Esophagus squamous epithelium (tissue), 5 donors: ENCODE data around the gene KANSL3. TPM values are rescaled to one million over a fixed set of nuclear protein-coding genes. Genes with fewer than 3 reads are reported as not detected.
A peak's percentile ranks its signal among the peaks of the same experiment; 100 is the strongest.

ENCODE experiments used
- DNase-seq: peaks from one replicate; lab custom pipeline; 2025; lab: John Stamatoyannopoulos, UW
- H3K27ac ChIP-seq, 4 donors: fragments of 200-600 bp; sonication (generic); one replicate each; pipeline ENCODE4 v1.5.1; 2016 to 2019; ENCODE audit warnings: mild to moderate bottlenecking in 1 of 4
- H3K27me3 ChIP-seq, 4 donors: fragments of 200-600 bp; sonication (generic); 1 replicate in 3 of 4; 2 replicates in 1 of 4; pipeline versions ENCODE4 v1.5.1 to v1.6.0; 2017 to 2021; ENCODE audit warnings: antibody characterized with exemption in 1 of 4
- H3K36me3 ChIP-seq, 3 donors: fragments of 200-600 bp; sonication (generic); one replicate each; pipeline ENCODE4 v1.5.1; 2016 to 2019
- H3K4me1 ChIP-seq, 3 donors: fragments of 200-600 bp; sonication (generic); one replicate each; pipeline ENCODE4 v1.5.1; 2017 to 2019
- H3K4me3 ChIP-seq, 4 donors: fragments of 200-600 bp; sonication (generic); 1 replicate in 3 of 4; 2 replicates in 1 of 4; pipeline ENCODE4 v1.5.1; 2016 to 2019; ENCODE audit warnings: mild to moderate bottlenecking in 2 of 4, moderate library complexity in 1 of 4
- H3K9me3 ChIP-seq, 3 donors: fragments of 200-600 bp; sonication (generic); one replicate each; pipeline ENCODE4 v1.5.1; 2016 to 2019
- CTCF ChIP-seq, 6 experiments: fragments of 450-650 bp in 4 of 6; fragments of 200-600 bp in 2 of 6; sonication (generic) in 2 of 6; IDR thresholded peaks; one replicate each; pipeline ENCODE4 v1.5.1; 2016 to 2019; ENCODE audit warnings: antibody characterized with exemption in 6 of 6, mild to moderate bottlenecking in 4 of 6, moderate library complexity in 4 of 6
- POLR2A ChIP-seq, 4 donors: fragments of 450-650 bp; IDR thresholded peaks; one replicate each; pipeline ENCODE4 v1.6.1; 2017; ENCODE audit warnings: antibody characterized with exemption in 4 of 4, mild to moderate bottlenecking in 4 of 4, moderate library complexity in 3 of 4
- WGBS, 2 donors: methylation state at CpG; one replicate each; pipeline ENCODE4 v1.1.5; 2018; 5-methylcytosine and 5-hydroxymethylcytosine counted together
- intact Hi-C: fragments of 100-400 bp; cut with DNase I; formaldehyde crosslinking; loops from one replicate; pipeline ENCODE4 v1.15.0; 2022
- total RNA-seq, 4 donors: library from RNA; depleted of rRNA; stranded (reverse); fragments of >200 nt; gene quantifications; one replicate each; pipeline ENCODE4 v1.1.0, GENCODE V29; 2016
- donor health status: DM: yes; HTN: yes; CAD: no.

The KANSL3 gene
- total RNA-seq, 4 donors from 2014 or later: 16.0 to 45.2 (median 18.1) TPM

DNA sequence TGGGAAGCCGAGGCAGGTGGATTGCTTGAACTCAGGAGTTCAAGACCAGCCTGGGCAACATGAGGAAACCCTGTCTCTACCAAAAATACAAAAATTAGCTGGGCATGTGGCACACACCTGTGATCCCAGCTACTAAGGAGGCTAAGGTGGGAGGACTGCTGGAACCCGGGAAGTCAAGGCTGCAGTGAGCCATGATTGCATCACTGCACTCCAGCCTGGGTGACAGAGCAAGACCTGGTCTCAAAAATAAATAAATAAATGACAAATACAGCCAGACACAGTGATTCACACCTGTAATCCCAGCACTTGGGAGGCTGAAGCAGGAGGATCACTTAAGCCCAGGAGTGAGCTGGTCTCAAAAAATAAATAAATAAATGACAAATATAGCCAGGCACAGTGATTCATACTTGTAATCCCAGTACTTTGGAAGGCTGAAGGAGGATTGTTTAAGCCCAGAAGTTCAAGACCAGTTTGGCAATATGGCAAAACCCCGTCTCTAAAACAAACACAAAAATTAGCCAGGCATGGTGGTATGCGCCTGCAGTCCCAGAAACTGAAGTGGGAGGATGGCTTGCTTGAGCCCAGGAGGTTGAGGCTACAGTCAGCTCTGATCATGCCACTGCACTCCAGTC, 6.2 kb downstream of the KANSL3 start:
- Histone ChIP-seq H3K9me3 (no peaks in the 10 kb centered on the region), H3K36me3 (peaks cover 4 to 82% (median 8%) of the 10 kb centered on the region in 3 donors), H3K4me1 (peaks cover 12 to 69% (median 21%) of the 10 kb centered on the region in 3 donors), H3K27ac (peak overlapping the region in 2 of 4 donors; percentile 30 to 45), H3K4me3 (no peak overlapping the region), H3K27me3 (no peaks in the 10 kb centered on the region)
- DNase-seq: no peak
- TF ChIP-seq CTCF (IDR thresholded peaks at IDR 0.05): no peak
- TF ChIP-seq POLR2A (IDR thresholded peaks at IDR 0.05): no peak
- intact Hi-C loops: loop anchor here (10.0 kb wide), 1 partner anchor 133 kb away; the partner anchor contains the start of gene CNNM4
- WGBS, 2 donors: 63 to 69% methylated on average over 3 to 4 of the region's 4 CpGs

DNA sequence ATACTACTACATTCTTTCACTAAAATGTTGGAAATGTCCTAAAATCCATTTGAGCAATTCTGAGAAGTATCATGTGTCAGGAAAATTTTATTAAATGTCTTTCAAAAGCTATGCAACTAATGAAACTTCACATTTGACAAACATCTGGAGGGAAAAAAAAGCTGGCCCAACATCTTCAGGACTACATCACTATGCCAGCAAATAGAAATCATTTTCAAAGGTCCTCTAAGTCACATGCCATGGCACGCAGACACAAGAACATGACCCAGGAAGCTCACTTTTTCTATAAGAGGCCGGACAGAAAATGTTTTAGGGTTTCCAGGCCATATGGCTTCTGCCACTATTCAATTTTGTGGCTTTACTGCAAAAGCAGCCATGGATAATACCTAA, 11.6 kb downstream of the KANSL3 start:
- no peaks in the 10 kb centered on the region for H3K9me3 ChIP-seq
- no peaks in the 10 kb centered on the region for H3K27me3 ChIP-seq
- WGBS, 2 donors: 30 to 36% methylated on average over 2 of the region's 2 CpGs
- intact Hi-C loops: no loop called here
- H3K27ac ChIP-seq: peak overlapping the region in 3 of 4 donors; percentile 27 to 76 (median 71)
- H3K4me1 ChIP-seq: peaks cover 10 to 44% (median 17%) of the 10 kb centered on the region in 3 donors
- no peak for DNase-seq
- H3K36me3 ChIP-seq: peaks cover 4 to 66% (median 8%) of the 10 kb centered on the region in 3 donors
- no peak for TF ChIP-seq CTCF (IDR thresholded peaks at IDR 0.05)
- no peak for TF ChIP-seq POLR2A (IDR thresholded peaks at IDR 0.05)
- H3K4me3 ChIP-seq: no peak overlapping the region

DNA sequence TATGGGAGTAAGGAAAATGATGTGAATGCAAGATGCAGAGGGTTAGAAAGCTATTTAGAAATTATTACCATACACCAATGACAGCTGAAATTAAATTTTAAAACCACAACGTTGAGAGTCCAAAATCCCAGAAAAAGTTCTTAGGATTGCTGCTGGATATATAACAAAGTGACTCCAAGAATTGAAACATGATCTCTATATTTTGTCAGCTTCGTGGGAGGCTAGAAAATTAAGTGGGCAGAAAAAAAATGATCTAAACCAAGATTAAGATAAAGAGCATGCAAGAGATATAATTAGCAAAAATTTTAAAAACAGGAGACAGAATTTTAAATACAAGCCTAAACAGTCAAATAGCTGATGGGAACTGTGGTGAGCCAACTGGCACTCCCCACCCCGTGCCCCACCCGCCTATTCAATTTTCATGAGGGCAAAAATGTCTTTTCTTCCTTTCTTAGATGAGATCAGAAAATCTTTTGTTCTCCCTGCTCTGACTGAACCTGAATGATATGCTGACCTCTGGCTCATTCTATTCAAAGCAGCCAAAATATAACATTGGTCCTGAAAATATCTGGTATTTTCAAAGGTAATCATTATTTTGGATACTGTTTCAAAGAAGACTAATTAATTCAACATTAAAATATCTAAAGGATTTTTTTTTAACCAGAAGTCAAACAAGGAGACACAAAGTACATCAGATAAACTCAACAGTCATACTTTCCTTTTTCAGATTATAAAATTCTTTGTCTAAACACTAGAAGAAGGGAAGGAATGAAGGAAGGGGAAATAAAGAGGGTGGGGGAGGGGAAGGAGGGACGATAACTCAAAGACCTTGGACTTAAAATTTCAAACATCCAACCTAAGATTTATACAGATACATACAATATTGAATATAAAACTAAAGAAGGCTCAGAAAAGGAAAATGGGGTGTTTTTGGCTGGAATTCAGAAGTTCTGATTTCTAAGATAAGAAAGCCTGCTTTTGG, 12.2 kb downstream of the KANSL3 start:
- intact Hi-C loops: no loop called here
- peaks cover 10 to 38% (median 17%) of the 10 kb centered on the region in 3 donors for H3K4me1 ChIP-seq
- no peak for DNase-seq

GRCh38 chr2:96623116-96623515, 15.0 kb downstream of the KANSL3 start:
- intact Hi-C loops: no loop called here
- H3K27ac ChIP-seq: no peak overlapping the region
- no peaks in the 10 kb centered on the region for H3K27me3 ChIP-seq
- no peak for TF ChIP-seq CTCF (IDR thresholded peaks at IDR 0.05)
- TF ChIP-seq POLR2A (IDR thresholded peaks at IDR 0.05): no peak
- no peak overlapping the region for H3K4me3 ChIP-seq
- no peaks in the 10 kb centered on the region for H3K9me3 ChIP-seq
- peaks cover 10 to 51% (median 17%) of the 10 kb centered on the region in 3 donors for H3K4me1 ChIP-seq
- peaks cover 2 to 65% (median 10%) of the 10 kb centered on the region in 3 donors for H3K36me3 ChIP-seq
- DNase-seq: no peak
- 84 to 93% methylated on average over 3 of the region's 3 CpGs for WGBS, 2 donors

More for the DNA sequence above, 12.2 kb downstream of the KANSL3 start:
- Histone ChIP-seq H3K27me3 (no peaks in the 10 kb centered on the region), H3K27ac (peak overlapping the region; percentile 27 to 76 (median 55)), H3K9me3 (no peaks in the 10 kb centered on the region), H3K36me3 (peaks cover 0 to 65% (median 8%) of the 10 kb centered on the region in 3 donors), H3K4me3 (no peak overlapping the region)
- TF ChIP-seq POLR2A (IDR thresholded peaks at IDR 0.05): no peak
- TF ChIP-seq CTCF (IDR thresholded peaks at IDR 0.05): no peak
- 24 to 29% methylated on average over 5 of the region's 5 CpGs for WGBS, 2 donors
